ENCODE measurements around the gene TCEAL4.

Gene TCEAL4

GRCh38 chrX:103585411-103586313 is at the start of gene TCEAL4:
TCEAL4 (plus strand) TSS chrX:103585515; CDS start chrX:103586676, 1,161 bp downstream.
- Mint-ChIP-seq H3K9me3 (no peaks in the 10 kb centered on the region), H3K36me3 (no peaks in the 10 kb centered on the region), H3K4me1 (peaks cover 14% of the 10 kb centered on the region), H3K4me3 (peak within 1 kb of the TSS; percentile 74), H3K27ac (peak within 1 kb of the TSS; percentile 64)
- ATAC-seq, result peak; percentile 76
- peak in 1 of 2 donors; percentile 44 for DNase-seq (ENCODE audit: low spot score in 2 of 2)

DNA sequence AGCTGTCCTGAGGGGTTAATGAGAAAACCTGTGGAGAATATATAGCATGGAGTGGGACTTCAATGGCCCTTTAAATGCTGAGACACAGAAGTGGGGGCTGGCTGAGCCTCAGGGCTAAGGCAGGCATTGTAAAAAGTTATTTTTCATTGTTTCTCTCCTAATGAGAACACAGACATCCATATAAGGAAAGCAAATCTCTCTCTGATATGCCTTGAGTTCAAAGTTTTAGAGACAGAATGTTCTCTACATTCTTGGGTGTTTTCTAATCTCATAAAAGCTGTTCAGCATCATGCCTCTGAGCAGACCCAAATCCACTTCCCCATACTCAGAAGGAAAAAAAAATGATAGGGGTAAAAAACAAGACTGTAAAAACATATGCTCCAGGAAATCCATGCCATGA is 49.2 kb upstream of the TCEAL4 start:
- no peaks in the 10 kb centered on the region for H3K9me3 Mint-ChIP-seq

DNA sequence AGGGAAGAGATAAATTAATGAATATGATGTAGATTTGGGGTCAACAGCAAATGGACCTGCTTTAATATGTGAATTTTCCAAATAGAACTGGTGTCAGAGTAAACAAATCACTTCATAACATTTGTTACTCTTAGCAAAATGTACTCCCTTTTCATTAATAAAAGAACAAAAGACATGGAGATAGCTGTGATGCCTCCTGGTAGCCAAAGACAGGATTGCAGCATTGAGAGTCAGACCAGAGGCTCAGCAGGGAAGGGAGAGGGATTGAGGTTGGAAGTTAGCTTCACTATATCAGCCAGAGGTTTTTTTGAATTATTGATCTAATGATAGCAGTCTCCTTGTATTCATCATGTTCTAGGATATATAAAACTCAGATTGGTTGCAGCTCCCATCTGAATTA is 48.6 kb upstream of the TCEAL4 start:
- H3K9me3 Mint-ChIP-seq, result no peaks in the 10 kb centered on the region
- H3K27ac Mint-ChIP-seq, result no peak overlapping the region
- no peak for DNase-seq (ENCODE audit: low spot score in 2 of 2)
- no peak for ATAC-seq
- no peaks in the 10 kb centered on the region for H3K36me3 Mint-ChIP-seq
- H3K4me3 Mint-ChIP-seq, result no peak overlapping the region
- peaks cover 4% of the 10 kb centered on the region for H3K4me1 Mint-ChIP-seq

More for the DNA sequence above, 49.2 kb upstream of the TCEAL4 start:
- peaks cover 4% of the 10 kb centered on the region for H3K4me1 Mint-ChIP-seq
- no peak overlapping the region for H3K4me3 Mint-ChIP-seq
- DNase-seq (ENCODE audit: low spot score in 2 of 2) (no peak), ATAC-seq (no peak)
- H3K36me3 Mint-ChIP-seq, result no peaks in the 10 kb centered on the region
- H3K27ac Mint-ChIP-seq, result no peak overlapping the region

DNA sequence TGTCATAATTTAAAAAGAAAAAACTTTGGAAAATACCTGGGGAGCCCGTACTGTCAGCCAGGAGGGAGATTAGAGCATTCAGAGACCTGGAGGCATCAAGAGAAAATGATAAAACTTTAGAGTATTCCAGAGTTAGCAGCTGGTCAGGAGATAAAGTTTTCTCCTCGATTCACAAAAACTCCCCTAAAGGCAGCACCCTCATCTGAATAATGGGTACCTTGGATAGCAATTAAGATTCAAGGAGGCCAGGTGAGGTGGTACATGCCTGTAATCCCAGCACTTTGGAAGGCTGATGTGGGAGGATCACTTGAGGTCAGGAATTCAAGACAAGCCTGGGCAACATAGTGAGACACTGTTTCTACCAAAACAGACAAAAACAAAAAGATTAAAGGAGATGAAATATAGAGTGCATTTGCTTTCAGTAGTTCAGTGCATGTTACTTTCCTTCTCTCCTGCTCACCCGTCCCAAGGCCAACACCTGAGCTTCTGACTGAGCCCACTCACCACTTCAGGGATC is 47.4 kb upstream of the TCEAL4 start:
- no peaks in the 10 kb centered on the region for H3K36me3 Mint-ChIP-seq
- no peak for DNase-seq (ENCODE audit: low spot score in 2 of 2)
- no peak overlapping the region for H3K4me3 Mint-ChIP-seq
- H3K27ac Mint-ChIP-seq, result no peak overlapping the region
- H3K4me1 Mint-ChIP-seq, result peaks cover 4% of the 10 kb centered on the region
- no peak for ATAC-seq
- H3K9me3 Mint-ChIP-seq, result no peaks in the 10 kb centered on the region

- Mint-ChIP-seq H3K9me3 (no peaks in the 10 kb centered on the region), H3K36me3 (no peaks in the 10 kb centered on the region), H3K4me1 (peaks cover 1% of the 10 kb centered on the region), H3K27ac (no peak overlapping the region), H3K4me3 (no peak overlapping the region)
- DNase-seq (ENCODE audit: low spot score in 2 of 2) (no peak), ATAC-seq (no peak)
Measured at GRCh38 chrX:103538728-103539127, 46.6 kb upstream of the TCEAL4 start.

- no peaks in the 10 kb centered on the region for H3K4me1 Mint-ChIP-seq
- no peak overlapping the region for H3K27ac Mint-ChIP-seq
- DNase-seq (ENCODE audit: low spot score in 2 of 2) (no peak), ATAC-seq (no peak)
- no peaks in the 10 kb centered on the region for H3K36me3 Mint-ChIP-seq
- no peak overlapping the region for H3K4me3 Mint-ChIP-seq
- H3K9me3 Mint-ChIP-seq, result no peaks in the 10 kb centered on the region
Measured at GRCh38 chrX:103539695-103540094, 45.6 kb upstream of the TCEAL4 start.

DNA sequence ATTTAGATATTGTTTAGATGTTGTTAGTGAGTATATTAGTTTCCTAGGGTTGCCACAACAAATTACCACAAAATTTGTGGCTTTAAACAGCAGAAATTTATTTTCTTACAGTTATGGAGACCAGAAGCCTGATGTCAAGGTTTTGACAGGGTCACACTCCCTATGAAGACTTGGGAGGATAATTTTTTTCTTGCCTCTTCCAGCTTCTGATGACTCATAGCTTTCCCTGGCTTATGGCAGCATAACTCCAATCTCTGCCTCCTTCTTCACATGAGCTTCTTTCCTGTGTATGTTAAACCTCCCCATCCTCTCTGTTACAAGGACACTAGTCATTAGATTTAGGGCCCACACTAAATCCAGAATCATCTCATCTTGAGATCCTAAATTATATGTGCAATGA is 45.2 kb upstream of the TCEAL4 start:
- H3K9me3 Mint-ChIP-seq, result no peaks in the 10 kb centered on the region
- H3K27ac Mint-ChIP-seq, result no peak overlapping the region
- no peaks in the 10 kb centered on the region for H3K36me3 Mint-ChIP-seq
- DNase-seq (ENCODE audit: low spot score in 2 of 2), result no peak
- no peaks in the 10 kb centered on the region for H3K4me1 Mint-ChIP-seq
- H3K4me3 Mint-ChIP-seq, result no peak overlapping the region
- ATAC-seq, result no peak

GRCh38 chrX:103549916-103550315 is 35.4 kb upstream of the TCEAL4 start:
- no peaks in the 10 kb centered on the region for H3K9me3 Mint-ChIP-seq
- H3K36me3 Mint-ChIP-seq, result peaks cover 4% of the 10 kb centered on the region
- H3K27ac Mint-ChIP-seq, result no peak overlapping the region
- DNase-seq (ENCODE audit: low spot score in 2 of 2) (no peak), ATAC-seq (no peak)
- peaks cover 4% of the 10 kb centered on the region for H3K4me1 Mint-ChIP-seq
- H3K4me3 Mint-ChIP-seq, result no peak overlapping the region

DNA sequence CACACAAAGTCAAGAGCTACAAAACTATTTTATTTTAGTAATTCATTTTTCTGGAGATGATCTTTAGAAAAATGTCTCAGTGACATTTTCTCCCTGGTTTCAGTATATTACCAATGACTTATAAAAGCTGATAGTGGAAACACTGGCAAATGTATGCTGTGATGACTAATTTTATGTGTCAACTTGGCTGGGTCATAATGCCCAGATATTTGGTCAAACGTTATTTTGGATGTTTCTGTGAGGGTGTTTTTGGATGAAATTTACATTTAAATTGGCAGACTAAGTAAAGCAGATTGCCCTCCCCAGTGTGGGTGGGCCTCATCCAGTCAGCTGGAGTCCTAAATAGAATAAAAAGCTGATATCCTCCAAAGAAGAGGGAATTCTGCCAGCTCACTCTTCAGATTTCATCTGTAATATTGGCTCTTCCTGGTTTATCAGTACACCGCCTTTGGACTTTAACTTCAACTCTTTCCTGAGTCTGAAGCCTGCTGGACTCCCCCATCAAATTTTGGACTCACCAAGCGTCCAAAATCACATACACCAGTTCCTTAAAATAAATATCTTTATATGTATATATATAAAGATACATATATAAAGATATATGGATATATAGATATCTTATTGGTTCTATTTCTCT is 34.8 kb upstream of the TCEAL4 start:
- Mint-ChIP-seq H3K4me3 (no peak overlapping the region), H3K4me1 (peaks cover 5% of the 10 kb centered on the region), H3K9me3 (no peaks in the 10 kb centered on the region), H3K36me3 (peaks cover 5% of the 10 kb centered on the region), H3K27ac (no peak overlapping the region)
- no peak for DNase-seq (ENCODE audit: low spot score in 2 of 2)
- ATAC-seq, result no peak

GRCh38 chrX:103552236-103552635 is 33.1 kb upstream of the TCEAL4 start:
- DNase-seq (ENCODE audit: low spot score in 2 of 2), result no peak
- Mint-ChIP-seq H3K36me3 (peaks cover 5% of the 10 kb centered on the region), H3K4me3 (no peak overlapping the region), H3K4me1 (peaks cover 5% of the 10 kb centered on the region), H3K9me3 (no peaks in the 10 kb centered on the region), H3K27ac (no peak overlapping the region)
- ATAC-seq, result no peak

- H3K9me3 Mint-ChIP-seq, result no peaks in the 10 kb centered on the region
- peaks cover 5% of the 10 kb centered on the region for H3K4me1 Mint-ChIP-seq
- peak; percentile 80 for ATAC-seq
- H3K27ac Mint-ChIP-seq, result peak overlapping the region; percentile 90
- peaks cover 5% of the 10 kb centered on the region for H3K36me3 Mint-ChIP-seq
- H3K4me3 Mint-ChIP-seq, result peak overlapping the region; percentile 73
- DNase-seq (ENCODE audit: low spot score in 2 of 2), result peak; percentile 35 to 62
Measured at GRCh38 chrX:103554687-103555424, 30.5 kb upstream of the TCEAL4 start.

DNA sequence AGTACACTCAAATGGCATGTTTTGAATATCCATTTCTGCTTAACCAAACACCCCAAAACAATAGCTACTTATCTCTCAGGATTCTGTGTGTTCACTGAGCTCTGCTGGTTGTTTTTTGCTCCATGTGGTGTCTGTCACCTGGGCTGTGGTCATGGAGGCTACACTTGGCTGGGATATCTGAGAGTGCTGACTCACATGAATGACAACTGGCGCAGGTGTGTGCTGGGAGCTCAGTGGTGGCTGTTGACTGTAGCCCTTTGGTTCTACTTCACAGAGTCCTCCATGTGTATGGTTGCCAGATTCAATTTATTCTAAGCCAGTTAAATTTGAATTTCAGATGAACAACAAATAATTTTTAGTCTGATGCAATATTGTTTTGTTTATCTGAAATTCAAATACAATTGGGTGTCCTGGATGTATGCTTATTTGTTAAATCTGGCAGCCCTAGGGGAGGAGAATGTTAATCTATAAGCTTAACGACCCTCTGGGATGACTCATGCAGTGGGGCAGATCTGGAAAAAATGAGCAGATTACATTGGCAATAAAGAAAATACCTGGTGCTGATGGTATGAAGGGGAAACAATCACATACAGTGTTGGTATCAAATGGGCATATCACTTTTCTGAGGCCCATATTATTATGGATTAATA is 28.2 kb upstream of the TCEAL4 start:
- ATAC-seq (no peak), DNase-seq (ENCODE audit: low spot score in 2 of 2) (no peak)
- peaks cover 5% of the 10 kb centered on the region for H3K4me1 Mint-ChIP-seq
- H3K9me3 Mint-ChIP-seq, result no peaks in the 10 kb centered on the region
- H3K4me3 Mint-ChIP-seq, result no peak overlapping the region
- peaks cover 5% of the 10 kb centered on the region for H3K36me3 Mint-ChIP-seq
- no peak overlapping the region for H3K27ac Mint-ChIP-seq

GRCh38 chrX:103560256-103560655 is 25.1 kb upstream of the TCEAL4 start:
- H3K9me3 Mint-ChIP-seq, result no peaks in the 10 kb centered on the region
- H3K4me3 Mint-ChIP-seq, result no peak overlapping the region
- H3K4me1 Mint-ChIP-seq, result no peaks in the 10 kb centered on the region
- no peak overlapping the region for H3K27ac Mint-ChIP-seq
- ATAC-seq, result no peak
- no peaks in the 10 kb centered on the region for H3K36me3 Mint-ChIP-seq
- DNase-seq (ENCODE audit: low spot score in 2 of 2), result no peak

DNA sequence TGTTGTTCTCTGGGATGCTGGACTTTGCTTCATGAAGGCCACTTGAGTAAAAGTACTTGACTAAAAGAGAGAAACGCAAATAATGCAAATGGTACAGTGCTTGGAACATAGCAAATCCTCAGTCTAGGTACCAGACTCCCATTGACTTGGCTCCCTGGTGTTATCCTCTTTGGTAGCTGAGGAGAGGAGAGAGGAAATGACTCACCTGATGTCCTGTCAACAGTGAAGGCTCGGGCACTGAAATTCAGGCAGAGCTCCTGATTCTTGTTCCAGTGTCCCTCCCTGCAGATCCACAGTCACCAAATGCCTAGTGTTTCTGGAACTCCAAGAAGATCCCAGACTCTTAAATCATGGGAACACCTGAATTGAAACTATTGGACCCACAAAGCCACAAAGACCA is 22.5 kb upstream of the TCEAL4 start:
- no peaks in the 10 kb centered on the region for H3K36me3 Mint-ChIP-seq
- H3K9me3 Mint-ChIP-seq, result no peaks in the 10 kb centered on the region
- DNase-seq (ENCODE audit: low spot score in 2 of 2), result no peak

DNA sequence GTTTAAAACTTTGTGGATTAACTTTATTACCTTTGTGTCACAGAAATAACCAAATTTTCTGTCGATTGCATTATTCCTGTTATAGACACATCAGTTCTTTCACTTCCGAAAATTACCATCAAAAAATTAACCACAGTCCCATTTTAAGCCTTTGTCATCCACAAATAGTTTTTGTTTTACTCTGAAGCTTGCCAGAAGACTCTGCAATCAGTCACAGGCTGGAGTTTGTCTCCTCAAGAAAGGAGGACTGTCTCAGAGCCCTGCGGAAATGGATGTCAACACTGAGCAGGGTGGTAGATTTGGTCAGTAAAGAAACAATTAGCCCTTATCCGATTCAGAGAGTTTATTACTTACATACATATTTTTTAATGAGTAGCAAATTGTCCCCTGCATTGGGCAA is 20.1 kb upstream of the TCEAL4 start:
- H3K36me3 Mint-ChIP-seq, result no peaks in the 10 kb centered on the region
- H3K4me1 Mint-ChIP-seq, result no peaks in the 10 kb centered on the region
- H3K4me3 Mint-ChIP-seq, result no peak overlapping the region
- H3K9me3 Mint-ChIP-seq, result no peaks in the 10 kb centered on the region
- no peak overlapping the region for H3K27ac Mint-ChIP-seq
- ATAC-seq, result no peak
- DNase-seq (ENCODE audit: low spot score in 2 of 2), result no peak

More for the DNA sequence above, 22.5 kb upstream of the TCEAL4 start:
- no peaks in the 10 kb centered on the region for H3K4me1 Mint-ChIP-seq
- no peak overlapping the region for H3K4me3 Mint-ChIP-seq
- no peak for ATAC-seq
- H3K27ac Mint-ChIP-seq, result no peak overlapping the region

All from stimulated activated effector memory CD8-positive, alpha-beta T cell treated with anti-CD3 and anti-CD28 coated beads, Interleukin-12 subunit alpha, Interleukin-12 subunit beta, amount 100 ng/mL, for 72 hours (primary cell).